WTC11 (cell line): ENCODE results near the gene XKR3.

Experiments
- CREM ChIP-seq: sonication (generic); formaldehyde crosslinking; IDR thresholded peaks from 2 replicates; pipeline ENCODE4 v1.8.1; 2022; ENCODE audit warnings: mild to moderate bottlenecking, missing genetic modification reagents, moderate library complexity
- CTCF ChIP-seq: fragments of 200-600 bp; IDR thresholded peaks from 2 replicates; pipeline ENCODE4 v1.8.0; 2022; ENCODE audit warnings: antibody characterized with exemption
- MAX ChIP-seq: sonication (generic); formaldehyde crosslinking; IDR thresholded peaks from 2 replicates; pipeline ENCODE4 v1.8.0; 2022; ENCODE audit warnings: mild to moderate bottlenecking, missing genetic modification reagents
- SP1 ChIP-seq: sonication (generic); formaldehyde crosslinking; conservative IDR thresholded peaks from 2 replicates; pipeline ENCODE4 v1.8.1; 2022; ENCODE audit warnings: missing genetic modification reagents
- ZNF416 ChIP-seq: fragments of 250-450 bp; sonication (Bioruptor Pico); IDR thresholded peaks from 2 replicates; pipeline ENCODE4 v1.9.0; 2021; ENCODE audit warnings: mild to moderate bottlenecking, inconsistent platforms
- TF ChIP-seq, protein P1 (sequence below): sonication (generic); formaldehyde crosslinking; IDR thresholded peaks from 2 replicates; pipeline ENCODE4 v1.8.1; 2022; ENCODE audit warnings: mild to moderate bottlenecking, moderate library complexity, missing genetic modification reagents

DNA sequence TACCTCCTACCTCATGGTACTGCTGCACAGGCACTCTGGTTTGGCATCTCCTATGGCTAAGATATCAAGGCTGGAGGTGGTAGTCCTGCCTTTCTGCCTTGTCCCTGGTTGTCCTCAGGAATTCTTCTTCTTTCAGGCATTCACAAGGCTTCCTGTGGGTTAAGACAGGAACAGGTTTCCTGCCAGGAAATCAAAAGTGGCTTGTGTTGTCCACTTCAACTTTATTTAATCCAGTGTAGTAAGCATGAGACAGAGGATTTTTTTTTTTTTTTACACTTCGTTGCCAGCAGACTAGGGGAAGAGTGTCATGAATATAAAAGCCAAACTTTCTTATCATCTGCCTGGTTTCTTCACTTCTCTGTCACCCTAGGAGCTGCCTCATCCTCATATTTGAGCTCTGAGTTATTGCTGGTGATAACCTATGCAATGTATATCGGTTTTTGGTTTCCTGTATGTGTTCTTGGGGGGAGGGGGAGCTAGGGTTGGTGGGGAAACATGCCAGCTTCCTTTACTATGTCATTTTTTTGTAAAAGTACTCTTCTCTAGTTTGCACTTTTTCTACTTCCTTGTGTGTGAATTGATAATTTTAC, 50.2 kb downstream of the XKR3 start:
- TF ChIP-seq CTCF (no peak), ZNF416 (CRISPR knock-in tag) (no peak), SP1 (CRISPR knock-in tag) (no peak), CREM (CRISPR knock-in tag) (no peak), MAX (CRISPR knock-in tag) (no peak)
- TF ChIP-seq, protein P1, sequence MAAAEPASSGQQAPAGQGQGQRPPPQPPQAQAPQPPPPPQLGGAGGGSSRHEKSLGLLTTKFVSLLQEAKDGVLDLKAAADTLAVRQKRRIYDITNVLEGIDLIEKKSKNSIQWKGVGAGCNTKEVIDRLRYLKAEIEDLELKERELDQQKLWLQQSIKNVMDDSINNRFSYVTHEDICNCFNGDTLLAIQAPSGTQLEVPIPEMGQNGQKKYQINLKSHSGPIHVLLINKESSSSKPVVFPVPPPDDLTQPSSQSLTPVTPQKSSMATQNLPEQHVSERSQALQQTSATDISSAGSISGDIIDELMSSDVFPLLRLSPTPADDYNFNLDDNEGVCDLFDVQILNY: no peak
